ENCODE measurements around the gene MGAT5B. TPM values are rescaled to one million over a fixed set of nuclear protein-coding genes. Genes with fewer than 3 reads are reported as not detected.

MGAT5B gene
- total and polyA plus RNA-seq, 2 of the 13 experiments (the other 11 are each of a cell fraction or from before 2014, with no cell fraction given): 0.07 to 0.13 TPM

DNA sequence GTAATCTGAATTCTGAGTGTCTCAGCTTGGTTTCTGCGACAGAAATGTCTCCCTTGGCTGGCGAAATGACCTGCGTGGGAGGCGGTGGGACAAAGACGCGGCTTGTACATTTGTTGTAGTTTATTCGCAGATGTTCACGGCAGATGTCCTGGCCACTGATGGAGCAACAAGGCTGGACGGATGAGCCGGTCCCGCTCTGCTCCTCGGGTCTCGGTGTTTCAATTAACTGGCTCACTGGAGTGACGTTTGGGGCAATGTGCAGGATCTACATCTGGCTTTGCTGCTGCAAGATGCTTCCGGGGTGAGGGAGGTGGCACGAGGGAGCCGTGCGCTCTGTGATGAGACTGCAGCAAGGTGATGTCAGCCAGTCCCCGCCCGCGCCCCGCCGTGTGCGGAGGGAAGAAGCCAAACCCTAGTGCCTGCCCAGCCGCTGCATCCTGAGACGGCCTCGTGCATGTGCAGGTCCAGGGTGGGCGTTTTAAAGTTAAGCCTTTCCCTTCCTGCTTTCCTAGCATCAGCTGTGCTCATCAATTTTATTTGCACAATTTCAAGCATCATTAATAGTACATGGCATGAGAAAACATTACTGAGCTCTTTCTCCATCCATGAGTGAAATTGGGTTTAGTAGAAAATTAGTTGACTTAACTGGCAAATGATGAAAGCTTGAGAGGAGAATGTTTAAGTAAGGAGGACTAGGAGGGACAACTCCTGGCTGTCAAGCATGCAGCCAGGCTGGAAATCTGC is 44.4 kb downstream of the MGAT5B start:
- FAIRE-seq (no peak), DNase-seq (ENCODE audit: low spot score) (no peak), ATAC-seq (no peak)
- Histone ChIP-seq H3K4me1 (ENCODE audit: insufficient read depth, low read length) (peaks cover 20% of the 10 kb centered on the region), H2AFZ (ENCODE audit: low read length) (no peak overlapping the region), H3K27me3 (ENCODE audit: control insufficient read depth in 1 of 2, insufficient read depth in 2 of 2, low read length in 2 of 2) (peaks cover 5 to 65% of the 10 kb centered on the region in 2 experiments), H3K36me3 (replicated peaks in 1 of 2; ENCODE audit: control insufficient read depth in 1 of 2, insufficient read depth in 2 of 2, low read length in 2 of 2) (no peaks in the 10 kb centered on the region), H3K4me2 (ENCODE audit: low read depth, low read length) (no peak overlapping the region), H3K4me3 (replicated peaks in 1 of 3; ENCODE audit: insufficient read depth in 1 of 3, low read depth in 2 of 3, low read length in 3 of 3) (no peak overlapping the region), H3K9me3 (ENCODE audit: low read length) (no peaks in the 10 kb centered on the region), H3K79me2 (ENCODE audit: insufficient read depth, low read length) (no peaks in the 10 kb centered on the region), H3K9ac (ENCODE audit: insufficient read depth, low read depth, low read length) (no peak overlapping the region), H4K20me1 (ENCODE audit: insufficient read depth, low read length) (peaks cover 18% of the 10 kb centered on the region; the same call in 1 of the 2 replicates), H3K27ac (ENCODE audit: extremely low read length, insufficient read depth, low read length) (no peak overlapping the region)
- no TSS peak for BruUV-seq (replicated peaks)
- 69% methylated on average over 28 of the region's 28 CpGs for WGBS (ENCODE audit: low lambda C conversion rate)
- ChIA-PET POLR2A (no interaction called here), CTCF (ENCODE audit: low intra/inter-chr PET ratio, low total read pairs) (no interaction called here)
- intact Hi-C loops (cut with micrococcal nuclease; ENCODE audit: unreplicated experiment): no loop called here
- TF ChIP-seq STAT5B (CRISPR knock-in tag; IDR thresholded peaks at IDR 0.05) (no peak), PRMT3 (CRISPR knock-in tag; IDR thresholded peaks at IDR 0.05; ENCODE audit: borderline replicate concordance, low read depth) (no peak), PTBP1 (IDR thresholded peaks at IDR 0.05; ENCODE audit: low read depth, low read length, poor library complexity, severe bottlenecking) (no peak), ARNT2 (CRISPR knock-in tag; IDR thresholded peaks at IDR 0.05; ENCODE audit: low read depth) (no peak), KDM3A (CRISPR knock-in tag; IDR thresholded peaks at IDR 0.05; ENCODE audit: low read depth) (no peak), JUND (CRISPR knock-in tag; IDR thresholded peaks at IDR 0.05) (no peak), NFE2L1 (CRISPR knock-in tag; IDR thresholded peaks at IDR 0.05; ENCODE audit: borderline replicate concordance) (no peak), KDM1A (CRISPR knock-in tag; IDR thresholded peaks at IDR 0.05) (no peak), ZNF816 (CRISPR knock-in tag; IDR thresholded peaks at IDR 0.05; ENCODE audit: borderline replicate concordance) (no peak), ZNF292 (CRISPR knock-in tag; IDR thresholded peaks at IDR 0.05; ENCODE audit: borderline replicate concordance, low read depth) (no peak)
- TF ChIP-seq, protein P1, sequence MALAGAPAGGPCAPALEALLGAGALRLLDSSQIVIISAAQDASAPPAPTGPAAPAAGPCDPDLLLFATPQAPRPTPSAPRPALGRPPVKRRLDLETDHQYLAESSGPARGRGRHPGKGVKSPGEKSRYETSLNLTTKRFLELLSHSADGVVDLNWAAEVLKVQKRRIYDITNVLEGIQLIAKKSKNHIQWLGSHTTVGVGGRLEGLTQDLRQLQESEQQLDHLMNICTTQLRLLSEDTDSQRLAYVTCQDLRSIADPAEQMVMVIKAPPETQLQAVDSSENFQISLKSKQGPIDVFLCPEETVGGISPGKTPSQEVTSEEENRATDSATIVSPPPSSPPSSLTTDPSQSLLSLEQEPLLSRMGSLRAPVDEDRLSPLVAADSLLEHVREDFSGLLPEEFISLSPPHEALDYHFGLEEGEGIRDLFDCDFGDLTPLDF (CRISPR knock-in tag; IDR thresholded peaks at IDR 0.05): no peak
- in situ Hi-C loops (cut with HindIII; ENCODE audit: extremely low pct_ligation_motif_present, low pct_unique_long_range_greater_than_20kb): no loop called here

Data from HepG2 (cell line).